HEK293 (cell line): Measurements from ENCODE around the gene PTPMT1.

ENCODE experiments used
- CTCF ChIA-PET: fragments of 350-600 bp; formaldehyde crosslinking; extraction: SDS; loops from one replicate; lab custom pipeline; 2021; ENCODE audit warnings: antibody characterized with exemption; lab: Yijun Ruan, JAX
- POLR2A ChIA-PET: fragments of 300-600 bp; formaldehyde crosslinking; extraction: SDS; loops from one replicate; lab custom pipeline; 2020; ENCODE audit warnings: antibody characterized with exemption, inconsistent platforms; lab: Yijun Ruan, JAX
- H3K27ac ChIP-seq: fragments of 200-500 bp; sonication (Bioruptor generic); 2 replicates; pipeline ENCODE4 v1.5.1; 2014; ENCODE audit warnings: low read depth, low read length, control low read depth, inconsistent platforms; ENCODE audit errors: extremely low read depth
- H3K36me3 ChIP-seq, 2 experiments: fragments of 200-500 bp in 1 of 2; sonication (Bioruptor generic) in 1 of 2; 1 replicate in 1 of 2; 2 replicates in 1 of 2; pipeline ENCODE4 v1.5.1; 2014 to 2017; ENCODE audit warnings: inconsistent platforms in 2 of 2, low read length in 2 of 2; ENCODE audit not compliant: control insufficient read depth in 2 of 2, insufficient read depth in 1 of 2
- H3K4me1 ChIP-seq: fragments of 200-500 bp; sonication (Bioruptor generic); 2 replicates; pipeline ENCODE4 v1.5.1; 2014; ENCODE audit warnings: mild to moderate bottlenecking, low read length, inconsistent platforms; ENCODE audit not compliant: control insufficient read depth, insufficient read depth
- H3K4me3 ChIP-seq: 2 replicates; pipeline ENCODE4 v1.5.1; 2011; ENCODE audit warnings: low read depth, mild to moderate bottlenecking, control low read depth, low read length, moderate library complexity
- H3K9me3 ChIP-seq: fragments of 200-500 bp; sonication (Bioruptor generic); 2 replicates; pipeline ENCODE4 v1.5.1; 2014; ENCODE audit warnings: low read depth, low read length, inconsistent platforms; ENCODE audit not compliant: control insufficient read depth, insufficient read depth
- BCL11A ChIP-seq: fragments of 450-650 bp; formaldehyde crosslinking; IDR thresholded peaks from 2 replicates; pipeline ENCODE4 v1.5.1; 2016; ENCODE audit warnings: low read depth, missing biosample characterization, missing genetic modification characterization
- ELK4 ChIP-seq: IDR thresholded peaks from 2 replicates; pipeline ENCODE4 v1.6.1; 2011; ENCODE audit warnings: mild to moderate bottlenecking, low read depth, low read length, borderline replicate concordance
- KLF17 ChIP-seq: fragments of 450-650 bp; formaldehyde crosslinking; IDR thresholded peaks from 2 replicates; pipeline ENCODE4 v1.5.1; 2016; ENCODE audit warnings: missing biosample characterization, missing genetic modification characterization
- PRDM10 ChIP-seq: fragments of 450-650 bp; formaldehyde crosslinking; IDR thresholded peaks from 2 replicates; pipeline ENCODE4 v1.5.1; 2016; ENCODE audit warnings: missing biosample characterization, missing genetic modification characterization
- SP3 ChIP-seq: fragments of 450-650 bp; formaldehyde crosslinking; IDR thresholded peaks from 2 replicates; pipeline ENCODE4 v1.5.1; 2016; ENCODE audit warnings: missing biosample characterization, missing genetic modification characterization
- WT1 ChIP-seq: fragments of 450-650 bp; formaldehyde crosslinking; IDR thresholded peaks from 2 replicates; pipeline ENCODE4 v1.5.1; 2016; ENCODE audit warnings: missing biosample characterization, missing genetic modification characterization
- ZFHX2 ChIP-seq: fragments of 450-650 bp; formaldehyde crosslinking; conservative IDR thresholded peaks from 2 replicates; pipeline ENCODE4 v1.5.1; 2016; ENCODE audit warnings: missing biosample characterization, missing genetic modification characterization
- ZNF10 ChIP-seq: fragments of 450-650 bp; formaldehyde crosslinking; IDR thresholded peaks from 2 replicates; pipeline ENCODE4 v1.5.1; 2017; ENCODE audit warnings: missing biosample characterization, missing genetic modification characterization
- ZNF114 ChIP-seq: fragments of 450-650 bp; formaldehyde crosslinking; IDR thresholded peaks from 2 replicates; pipeline ENCODE4 v1.5.0; 2017; ENCODE audit warnings: missing biosample characterization, missing genetic modification characterization
- ZNF266 ChIP-seq: fragments of 450-650 bp; formaldehyde crosslinking; IDR thresholded peaks from 2 replicates; pipeline ENCODE4 v1.5.1; 2016; ENCODE audit warnings: missing biosample characterization, missing genetic modification characterization, low read depth
- ZNF335 ChIP-seq: fragments of 450-650 bp; formaldehyde crosslinking; conservative IDR thresholded peaks from 2 replicates; pipeline ENCODE4 v1.5.1; 2016; ENCODE audit warnings: missing biosample characterization, missing genetic modification characterization
- ZNF747 ChIP-seq: fragments of 450-650 bp; formaldehyde crosslinking; IDR thresholded peaks from 2 replicates; pipeline ENCODE4 v1.5.1; 2016; ENCODE audit warnings: missing biosample characterization, missing genetic modification characterization
- TF ChIP-seq, protein P1 (sequence below): fragments of 450-650 bp; formaldehyde crosslinking; IDR thresholded peaks from 2 replicates; pipeline ENCODE4 v1.5.1; 2016; ENCODE audit warnings: missing biosample characterization, missing genetic modification characterization
- TF ChIP-seq, protein P2 (sequence below): fragments of 450-650 bp; formaldehyde crosslinking; IDR thresholded peaks from 2 replicates; pipeline ENCODE4 v1.5.1; 2017; ENCODE audit warnings: missing biosample characterization, missing genetic modification characterization

The PTPMT1 gene

DNA sequence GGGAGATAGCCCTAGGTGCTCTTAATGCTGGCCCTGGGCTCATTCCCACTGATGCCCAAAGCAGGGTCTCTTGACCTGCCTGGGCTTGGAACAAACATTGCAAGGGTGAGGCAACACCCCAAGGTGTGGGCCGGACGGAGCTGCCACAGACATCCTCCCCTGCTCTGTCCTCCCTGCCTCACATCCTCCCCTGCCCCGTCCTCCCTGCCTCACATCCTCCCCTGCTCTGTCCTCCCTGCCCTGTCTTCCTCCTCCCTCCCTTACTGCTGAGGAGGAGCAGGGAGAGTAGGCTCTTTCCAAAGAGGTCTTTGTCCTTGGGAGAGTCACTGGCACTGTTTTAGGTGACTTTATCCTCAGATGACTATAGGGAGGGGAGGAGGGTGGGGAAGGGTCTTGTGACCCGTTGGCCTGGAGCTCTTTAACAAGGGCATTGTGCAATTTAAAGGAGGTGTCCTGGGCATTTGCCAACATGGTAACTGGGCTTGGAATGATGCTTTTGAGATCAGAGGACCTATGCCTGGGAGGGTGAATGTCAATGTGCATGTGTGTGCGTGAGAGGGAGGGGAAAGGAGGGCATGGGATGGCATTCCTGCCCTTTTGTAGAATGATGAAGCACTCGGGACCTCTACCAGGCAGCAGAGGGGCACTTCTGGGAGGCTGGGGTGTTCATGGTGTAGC is 21.8 kb downstream of the PTPMT1 start:
- ChIA-PET CTCF (no interaction called here), POLR2A (no interaction called here)
- TF ChIP-seq SP3 (no peak), ZNF335 (peak; percentile 58), WT1 (tag by site-specific recombination) (peak; percentile 84), ZNF114 (tag by site-specific recombination) (no peak), ELK4 (no peak), ZNF266 (tag by site-specific recombination) (no peak), KLF17 (tag by site-specific recombination) (peak; percentile 91), ZFHX2 (tag by site-specific recombination) (0 out of 2 replicates have a peak, but pooled peaks have one; percentile 26), ZNF10 (tag by site-specific recombination) (no peak), ZNF747 (tag by site-specific recombination) (no peak)
- TF ChIP-seq, protein P1, sequence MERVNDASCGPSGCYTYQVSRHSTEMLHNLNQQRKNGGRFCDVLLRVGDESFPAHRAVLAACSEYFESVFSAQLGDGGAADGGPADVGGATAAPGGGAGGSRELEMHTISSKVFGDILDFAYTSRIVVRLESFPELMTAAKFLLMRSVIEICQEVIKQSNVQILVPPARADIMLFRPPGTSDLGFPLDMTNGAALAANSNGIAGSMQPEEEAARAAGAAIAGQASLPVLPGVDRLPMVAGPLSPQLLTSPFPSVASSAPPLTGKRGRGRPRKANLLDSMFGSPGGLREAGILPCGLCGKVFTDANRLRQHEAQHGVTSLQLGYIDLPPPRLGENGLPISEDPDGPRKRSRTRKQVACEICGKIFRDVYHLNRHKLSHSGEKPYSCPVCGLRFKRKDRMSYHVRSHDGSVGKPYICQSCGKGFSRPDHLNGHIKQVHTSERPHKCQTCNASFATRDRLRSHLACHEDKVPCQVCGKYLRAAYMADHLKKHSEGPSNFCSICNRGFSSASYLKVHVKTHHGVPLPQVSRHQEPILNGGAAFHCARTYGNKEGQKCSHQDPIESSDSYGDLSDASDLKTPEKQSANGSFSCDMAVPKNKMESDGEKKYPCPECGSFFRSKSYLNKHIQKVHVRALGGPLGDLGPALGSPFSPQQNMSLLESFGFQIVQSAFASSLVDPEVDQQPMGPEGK (tag by site-specific recombination): no peak
- TF ChIP-seq, protein P2, sequence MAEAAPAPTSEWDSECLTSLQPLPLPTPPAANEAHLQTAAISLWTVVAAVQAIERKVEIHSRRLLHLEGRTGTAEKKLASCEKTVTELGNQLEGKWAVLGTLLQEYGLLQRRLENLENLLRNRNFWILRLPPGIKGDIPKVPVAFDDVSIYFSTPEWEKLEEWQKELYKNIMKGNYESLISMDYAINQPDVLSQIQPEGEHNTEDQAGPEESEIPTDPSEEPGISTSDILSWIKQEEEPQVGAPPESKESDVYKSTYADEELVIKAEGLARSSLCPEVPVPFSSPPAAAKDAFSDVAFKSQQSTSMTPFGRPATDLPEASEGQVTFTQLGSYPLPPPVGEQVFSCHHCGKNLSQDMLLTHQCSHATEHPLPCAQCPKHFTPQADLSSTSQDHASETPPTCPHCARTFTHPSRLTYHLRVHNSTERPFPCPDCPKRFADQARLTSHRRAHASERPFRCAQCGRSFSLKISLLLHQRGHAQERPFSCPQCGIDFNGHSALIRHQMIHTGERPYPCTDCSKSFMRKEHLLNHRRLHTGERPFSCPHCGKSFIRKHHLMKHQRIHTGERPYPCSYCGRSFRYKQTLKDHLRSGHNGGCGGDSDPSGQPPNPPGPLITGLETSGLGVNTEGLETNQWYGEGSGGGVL (tag by site-specific recombination): 0 out of 2 replicates have a peak, but pooled peaks have one; percentile 19
- Histone ChIP-seq H3K4me3 (no peak overlapping the region), H3K4me1 (no peaks in the 10 kb centered on the region), H3K36me3 (peaks cover 13 to 32% of the 10 kb centered on the region in 2 experiments; a peak in 2 of 3 replicates), H3K9me3 (no peaks in the 10 kb centered on the region), H3K27ac (no peak overlapping the region)

DNA sequence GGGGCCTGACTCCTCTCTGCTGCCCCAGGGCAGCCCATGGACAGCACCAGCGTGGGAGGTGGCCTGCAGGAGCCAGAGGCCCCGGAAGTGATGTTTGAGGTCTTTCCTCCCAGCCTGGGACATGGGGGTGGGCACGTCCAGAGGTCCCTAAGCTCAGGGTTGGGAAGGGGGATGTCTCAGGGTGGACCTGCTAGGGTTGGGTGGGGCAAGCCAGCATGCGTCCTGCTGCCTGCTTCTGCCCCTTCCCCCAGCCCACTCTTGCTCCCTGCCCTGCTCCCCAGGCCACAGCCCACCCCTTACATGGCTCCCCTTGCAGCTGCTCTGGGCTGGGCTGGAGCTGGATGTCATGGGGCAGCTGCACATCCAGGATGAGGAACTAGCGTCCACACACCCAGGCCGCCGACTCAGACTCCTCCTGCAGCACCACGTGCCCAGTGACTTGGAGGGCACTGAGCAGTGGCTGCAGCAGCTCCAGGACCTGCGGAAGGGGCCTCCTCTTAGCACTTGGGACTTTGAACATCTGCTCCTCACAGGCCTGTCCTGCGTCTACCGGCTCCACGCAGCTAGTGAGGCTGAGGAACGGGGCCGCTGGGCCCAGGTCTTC is 22.4 kb downstream of the PTPMT1 start:
- CTCF ChIA-PET: no interaction called here
- H3K4me3 ChIP-seq: no peak overlapping the region
- TF ChIP-seq PRDM10 (tag by site-specific recombination): peak; percentile 78
- TF ChIP-seq BCL11A (tag by site-specific recombination): no peak
- TF ChIP-seq, all 188 proteins: peak for 1
- Histone ChIP-seq H3K27ac (no peak overlapping the region), H3K36me3 (peaks cover 10 to 26% of the 10 kb centered on the region in 2 experiments; a peak in 2 of 3 replicates), H3K4me1 (no peaks in the 10 kb centered on the region), H3K9me3 (no peaks in the 10 kb centered on the region)
- POLR2A ChIA-PET: no interaction called here
